HG03045 (cell line): ENCODE measurements around the gene PWP2.
"Not testable (repeated sequence)": the region's sequence is repeated elsewhere in the genome, so short reads cannot be mapped to it uniquely, and the experiment has no call there.

Experiments used
- ATAC-seq: cut with Tn5 transposase; IDR thresholded peaks from one replicate; pipeline ENCODE4 v1.9.1; 2021; ENCODE audit warnings: mild to moderate bottlenecking, moderate library complexity; ENCODE audit not compliant: unreplicated experiment

PWP2 gene

GRCh38 chr21:44082648-44083440, 24.4 kb upstream of the PWP2 start:
- no peak for ATAC-seq

- ATAC-seq: no peak
These were observed 23.4 kb upstream of the PWP2 start for GRCh38 chr21:44083631-44084291.

GRCh38 chr21:44084496-44085241, 22.5 kb upstream of the PWP2 start:
- no peak for ATAC-seq

GRCh38 chr21:44085491-44086321, 21.5 kb upstream of the PWP2 start:
- ATAC-seq: no peak

GRCh38 chr21:44086636-44087425, 20.4 kb upstream of the PWP2 start:
- no peak for ATAC-seq

- no peak for ATAC-seq
These were observed 19.5 kb upstream of the PWP2 start for GRCh38 chr21:44087426-44088400.

- ATAC-seq: no peak
These were observed 18.8 kb upstream of the PWP2 start for GRCh38 chr21:44088401-44088780.

GRCh38 chr21:44089001-44089911, 17.9 kb upstream of the PWP2 start:
- no peak for ATAC-seq

GRCh38 chr21:44090325-44090724, 16.9 kb upstream of the PWP2 start:
- no peak for ATAC-seq

- no peak for ATAC-seq
These were observed 15.0 kb upstream of the PWP2 start for GRCh38 chr21:44092211-44092610.

GRCh38 chr21:44093761-44094160, 13.4 kb upstream of the PWP2 start:
- no peak for ATAC-seq

GRCh38 chr21:44094832-44095231, 12.4 kb upstream of the PWP2 start:
- no peak for ATAC-seq

GRCh38 chr21:44098507-44098906, 8.7 kb upstream of the PWP2 start:
- not testable (repeated sequence) for ATAC-seq

GRCh38 chr21:44098964-44099363, 8.2 kb upstream of the PWP2 start:
- not testable (repeated sequence) for ATAC-seq

- ATAC-seq: not testable (repeated sequence)
These were observed 390 bp downstream of the PWP2 start for GRCh38 chr21:44107589-44107988.

- ATAC-seq: not testable (repeated sequence)
These were observed 6.6 kb downstream of the PWP2 start for GRCh38 chr21:44113702-44114371.

GRCh38 chr21:44122131-44122530, 14.9 kb downstream of the PWP2 start:
- not testable (repeated sequence) for ATAC-seq
